ENCODE results near the gene CENPN.

Gene CENPN

DNA sequence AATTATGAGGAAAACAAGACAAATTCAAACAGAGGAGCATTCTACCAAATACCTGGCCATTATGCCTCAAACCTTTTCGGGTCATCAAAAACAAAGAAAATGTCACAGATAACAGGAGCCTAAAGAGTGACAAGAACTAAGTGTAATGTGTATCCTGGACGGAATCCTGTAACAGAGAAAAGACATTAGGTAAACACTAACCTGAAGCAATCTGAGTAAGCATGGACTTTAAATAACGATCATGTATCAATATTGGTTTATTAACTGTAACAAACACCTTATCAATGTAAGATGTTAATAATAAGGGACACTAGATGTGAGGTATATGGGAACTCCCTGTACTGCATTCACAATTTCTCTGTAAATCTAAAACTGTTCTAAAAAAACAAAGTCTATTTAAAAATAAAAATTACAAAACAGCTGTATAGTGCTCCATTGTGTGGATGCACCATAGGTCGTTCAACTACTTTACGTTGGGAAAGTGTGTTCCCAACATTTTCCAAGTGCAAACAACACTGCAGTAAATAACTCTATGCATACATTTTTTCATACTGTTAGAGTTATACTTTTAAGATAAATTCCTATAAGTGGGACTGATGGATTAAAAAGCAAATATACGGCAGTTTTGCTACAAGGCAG is 15.1 kb upstream of the CENPN start:
- DNase-seq (ENCODE audit: low read depth in 3 of 3, low spot score in 1 of 3), result no peak

- no peak for DNase-seq (ENCODE audit: low read depth in 3 of 3, low spot score in 1 of 3)
These were observed 14.2 kb upstream of the CENPN start for GRCh38 chr16:80992676-80993293.

- no peak for DNase-seq (ENCODE audit: low read depth in 3 of 3, low spot score in 1 of 3)
These were observed 13.7 kb upstream of the CENPN start for GRCh38 chr16:80993307-80993706.

GRCh38 chr16:80993834-80994233 is 13.2 kb upstream of the CENPN start:
- DNase-seq (ENCODE audit: low read depth in 3 of 3, low spot score in 1 of 3), result no peak

DNA sequence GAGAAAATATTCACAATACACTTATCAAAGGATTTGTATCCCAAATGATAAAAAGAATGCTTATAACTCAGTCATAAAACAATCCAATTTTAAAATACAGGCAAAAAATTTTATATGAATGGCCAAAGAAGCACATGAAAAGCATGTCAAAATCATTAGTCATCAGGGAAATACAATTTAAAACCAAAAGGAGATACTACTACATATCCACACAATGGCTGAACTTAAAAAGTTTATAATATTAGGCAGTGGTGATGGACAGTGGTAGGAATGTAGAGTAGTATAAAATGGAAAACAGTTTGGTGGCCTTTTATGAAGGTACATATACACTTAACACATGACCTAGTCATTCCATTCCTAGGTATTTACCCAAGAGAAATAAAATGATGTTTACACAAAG is 12.6 kb upstream of the CENPN start:
- no peak for DNase-seq (ENCODE audit: low read depth in 3 of 3, low spot score in 1 of 3)

- no peak for DNase-seq (ENCODE audit: low read depth in 3 of 3, low spot score in 1 of 3)
These were observed 10.3 kb upstream of the CENPN start for GRCh38 chr16:80996688-80997138.

GRCh38 chr16:80997139-80997798 is 9.7 kb upstream of the CENPN start:
- no peak for DNase-seq (ENCODE audit: low read depth in 3 of 3, low spot score in 1 of 3)

GRCh38 chr16:80997964-80998620 is 8.9 kb upstream of the CENPN start:
- DNase-seq (ENCODE audit: low read depth in 3 of 3, low spot score in 1 of 3), result no peak

DNA sequence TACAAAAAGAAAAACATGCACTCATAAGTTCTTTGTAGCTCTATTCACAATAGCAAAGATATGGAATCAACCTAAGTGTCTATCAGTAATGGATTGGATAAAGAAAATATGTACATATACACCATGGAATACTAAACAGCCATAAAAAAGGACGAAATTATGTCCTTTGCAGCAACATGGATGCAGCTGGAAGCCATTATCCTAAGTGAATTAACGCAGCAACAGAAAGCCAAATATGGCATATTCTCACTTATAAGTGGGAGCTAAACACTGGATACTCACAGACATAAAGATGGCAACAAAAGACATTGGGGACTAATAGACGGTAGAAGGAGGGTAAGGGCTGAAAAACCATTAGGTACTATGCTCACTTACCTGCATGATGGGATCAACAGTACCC is 6.1 kb upstream of the CENPN start:
- DNase-seq (ENCODE audit: low read depth in 3 of 3, low spot score in 1 of 3), result no peak

DNA sequence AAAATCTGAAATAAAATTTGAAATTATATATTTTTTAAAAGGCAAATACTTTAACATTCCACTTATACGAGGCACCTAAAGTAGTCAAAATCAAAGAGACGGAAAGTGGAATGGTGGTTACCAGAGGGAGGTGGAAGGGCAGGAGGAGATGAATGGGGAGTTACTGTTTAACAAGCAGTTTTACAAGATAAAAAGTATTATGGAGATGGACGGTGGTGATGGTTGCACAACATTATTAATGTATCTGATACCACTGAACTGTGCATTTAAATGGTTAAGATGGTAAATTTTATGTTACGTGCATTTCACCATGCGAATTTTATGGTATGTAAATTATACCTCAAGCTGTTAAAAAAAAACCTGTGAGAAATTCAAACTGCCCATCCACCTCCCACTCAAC is 5.7 kb upstream of the CENPN start:
- no peak for DNase-seq (ENCODE audit: low read depth in 3 of 3, low spot score in 1 of 3)

GRCh38 chr16:81003064-81003463 is 4.0 kb upstream of the CENPN start:
- DNase-seq (ENCODE audit: low read depth in 3 of 3, low spot score in 1 of 3), result no peak

- DNase-seq (ENCODE audit: low read depth in 3 of 3, low spot score in 1 of 3), result no peak
These were observed 3.2 kb upstream of the CENPN start for GRCh38 chr16:81003610-81004460.

DNA sequence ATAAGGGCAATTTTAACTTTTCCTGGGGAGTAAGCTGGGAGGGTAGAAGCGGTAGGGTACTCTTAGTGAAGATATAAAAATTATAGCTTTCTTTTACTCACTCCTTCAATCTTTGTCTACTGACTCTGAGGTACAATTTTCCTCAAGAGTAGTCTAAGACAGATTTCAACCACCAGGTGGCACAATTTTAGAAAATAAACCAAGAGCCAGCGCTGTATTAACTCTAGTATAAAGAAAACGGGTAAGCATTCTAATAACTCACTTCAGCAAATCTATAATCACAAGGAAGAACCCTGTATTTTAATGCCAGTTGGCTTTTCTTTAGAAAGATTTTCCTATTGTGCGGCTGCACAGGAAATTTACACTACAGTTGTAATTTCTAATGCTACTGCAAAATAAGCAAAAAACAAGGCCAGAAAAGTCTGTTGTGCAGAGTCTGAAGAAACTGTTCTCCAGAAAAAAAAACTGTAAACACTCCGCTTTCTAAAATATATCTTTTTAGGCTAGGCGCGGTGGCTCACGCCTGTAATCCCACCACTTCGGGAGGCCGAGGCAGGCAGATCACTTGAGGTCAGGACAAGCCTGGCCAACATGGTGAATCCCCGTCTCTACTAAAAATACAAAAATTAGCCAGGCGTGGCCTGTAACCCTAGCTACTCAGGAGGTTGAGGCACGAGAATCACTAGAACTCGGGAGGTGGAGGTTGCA is 2.2 kb upstream of the CENPN start:
- no peak for DNase-seq (ENCODE audit: low read depth in 3 of 3, low spot score in 1 of 3)

DNA sequence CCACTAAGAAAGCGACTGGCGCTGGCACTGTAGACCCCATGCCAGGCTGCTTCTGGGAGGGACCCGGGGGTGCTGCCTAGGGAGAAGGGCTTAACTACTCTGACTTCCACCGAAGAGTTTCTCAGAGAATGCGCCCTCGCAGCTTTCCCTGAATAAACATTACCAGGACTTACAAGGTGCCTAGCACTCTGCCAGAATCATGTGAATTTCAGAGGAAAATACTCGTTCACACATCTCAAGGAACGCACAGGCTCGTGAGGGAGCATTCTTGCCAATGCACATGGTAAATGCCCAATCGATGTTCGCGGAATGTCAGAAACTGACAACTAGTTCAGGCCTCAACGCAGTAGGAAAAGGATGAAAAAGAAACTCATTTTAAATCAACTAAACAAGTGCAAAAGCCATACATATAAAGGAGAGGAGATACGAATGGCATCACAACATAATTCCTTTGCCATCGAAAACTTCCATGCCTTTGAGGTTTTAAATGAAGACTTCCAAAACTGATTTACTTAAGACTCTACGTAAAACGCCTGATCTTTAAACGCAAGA is 1.3 kb upstream of the CENPN start:
- DNase-seq (ENCODE audit: low read depth in 3 of 3, low spot score in 1 of 3), result no peak

- peak; percentile 24 to 45 (median 25) for DNase-seq (ENCODE audit: low read depth in 3 of 3, low spot score in 1 of 3)
These were observed 702 bp upstream of the CENPN start for GRCh38 chr16:81006211-81006812.

GRCh38 chr16:81008505-81008789 is 1.4 kb downstream of the CENPN start:
- no peak for DNase-seq (ENCODE audit: low read depth in 3 of 3, low spot score in 1 of 3)

- no peak for DNase-seq (ENCODE audit: low read depth in 3 of 3, low spot score in 1 of 3)
These were observed 6.0 kb downstream of the CENPN start for GRCh38 chr16:81012974-81013373.

DNA sequence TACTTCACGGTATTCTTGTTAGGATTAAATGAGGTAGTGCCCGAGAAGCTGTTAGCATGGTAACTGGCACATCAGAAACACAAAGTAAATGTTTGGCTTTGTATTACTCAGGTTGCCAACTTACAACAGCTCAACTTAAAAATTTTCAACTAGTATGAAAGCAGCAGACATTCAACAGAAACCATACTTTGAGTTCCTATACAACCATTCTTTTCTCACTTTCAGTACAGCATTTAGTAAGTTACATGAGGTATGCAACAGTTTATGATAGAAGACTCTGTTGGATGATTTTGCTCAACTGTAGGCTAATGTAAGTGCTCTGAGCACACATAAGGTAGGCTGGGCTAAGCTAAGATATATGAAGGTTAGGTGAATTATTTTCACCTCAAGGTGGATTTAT is 7.7 kb downstream of the CENPN start:
- no peak for DNase-seq (ENCODE audit: low read depth in 3 of 3, low spot score in 1 of 3)

DNA sequence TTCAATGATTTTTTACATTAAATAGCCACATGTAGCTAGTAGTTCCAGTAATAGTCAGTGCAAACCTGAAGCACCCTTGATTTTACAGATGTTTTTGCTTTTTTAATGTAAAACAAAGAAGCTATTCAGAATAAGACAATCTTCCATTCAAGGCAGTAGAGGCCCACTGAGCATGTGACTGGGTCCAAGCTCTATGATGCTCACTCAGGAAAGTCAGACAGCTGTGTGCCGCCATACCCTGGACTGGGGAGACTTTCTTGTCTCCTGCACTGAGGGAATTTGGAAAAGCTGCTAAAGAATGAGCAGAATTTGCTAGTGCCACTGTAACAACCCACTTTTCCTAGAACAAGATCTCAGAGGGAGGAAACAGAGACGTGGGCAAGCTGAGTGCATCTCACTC is 11.5 kb downstream of the CENPN start:
- DNase-seq (ENCODE audit: low read depth in 3 of 3, low spot score in 1 of 3), result no peak

- no peak for DNase-seq (ENCODE audit: low read depth in 3 of 3, low spot score in 1 of 3)
These were observed 19.4 kb downstream of the CENPN start for GRCh38 chr16:81026429-81026828.
